GM12864 (cell line): ENCODE measurements around the gene FAM149B1.

Source experiments
- DNase-seq: peaks from one replicate; pipeline ENCODE4 v3.0.0-alpha.2; 2011; ENCODE audit warnings: low read depth
- H3K4me3 ChIP-seq: 2 replicates; pipeline ENCODE4 v1.5.1; 2011; ENCODE audit warnings: mild to moderate bottlenecking, low read depth, low read length, control low read depth
- TF ChIP-seq, protein P1 (sequence below): IDR thresholded peaks from 2 replicates; pipeline ENCODE4 v1.5.1; 2011; ENCODE audit warnings: low read depth, mild to moderate bottlenecking, moderate library complexity, low read length, control low read depth, inconsistent platforms; ENCODE audit errors: missing control alignments

The FAM149B1 gene

GRCh38 chr10:73167783-73168464 lies at the start of gene FAM149B1, which contains the start of gene ECD:
Gene FAM149B1, plus strand, starts transcription at chr10:73168119. Its CDS starts 221 bp downstream, at chr10:73168340.
Gene ECD, minus strand, starts transcription at chr10:73168008. Its CDS starts 4,071 bp downstream, at chr10:73163937.
- DNase-seq: peak; percentile 80
- H3K4me3 ChIP-seq: peak within 1 kb of the TSS; percentile 80
- TF ChIP-seq, protein P1, sequence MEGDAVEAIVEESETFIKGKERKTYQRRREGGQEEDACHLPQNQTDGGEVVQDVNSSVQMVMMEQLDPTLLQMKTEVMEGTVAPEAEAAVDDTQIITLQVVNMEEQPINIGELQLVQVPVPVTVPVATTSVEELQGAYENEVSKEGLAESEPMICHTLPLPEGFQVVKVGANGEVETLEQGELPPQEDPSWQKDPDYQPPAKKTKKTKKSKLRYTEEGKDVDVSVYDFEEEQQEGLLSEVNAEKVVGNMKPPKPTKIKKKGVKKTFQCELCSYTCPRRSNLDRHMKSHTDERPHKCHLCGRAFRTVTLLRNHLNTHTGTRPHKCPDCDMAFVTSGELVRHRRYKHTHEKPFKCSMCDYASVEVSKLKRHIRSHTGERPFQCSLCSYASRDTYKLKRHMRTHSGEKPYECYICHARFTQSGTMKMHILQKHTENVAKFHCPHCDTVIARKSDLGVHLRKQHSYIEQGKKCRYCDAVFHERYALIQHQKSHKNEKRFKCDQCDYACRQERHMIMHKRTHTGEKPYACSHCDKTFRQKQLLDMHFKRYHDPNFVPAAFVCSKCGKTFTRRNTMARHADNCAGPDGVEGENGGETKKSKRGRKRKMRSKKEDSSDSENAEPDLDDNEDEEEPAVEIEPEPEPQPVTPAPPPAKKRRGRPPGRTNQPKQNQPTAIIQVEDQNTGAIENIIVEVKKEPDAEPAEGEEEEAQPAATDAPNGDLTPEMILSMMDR: peak; percentile 20

- no peak overlapping the region for H3K4me3 ChIP-seq
- no peak for DNase-seq
- TF ChIP-seq, protein P1: no peak
Measured at GRCh38 chr10:73119457-73119856, 48.5 kb upstream of the FAM149B1 start.

GRCh38 chr10:73119952-73120351 lies 48.0 kb upstream of the FAM149B1 start:
- H3K4me3 ChIP-seq: no peak overlapping the region
- TF ChIP-seq, protein P1: no peak
- no peak for DNase-seq

DNA sequence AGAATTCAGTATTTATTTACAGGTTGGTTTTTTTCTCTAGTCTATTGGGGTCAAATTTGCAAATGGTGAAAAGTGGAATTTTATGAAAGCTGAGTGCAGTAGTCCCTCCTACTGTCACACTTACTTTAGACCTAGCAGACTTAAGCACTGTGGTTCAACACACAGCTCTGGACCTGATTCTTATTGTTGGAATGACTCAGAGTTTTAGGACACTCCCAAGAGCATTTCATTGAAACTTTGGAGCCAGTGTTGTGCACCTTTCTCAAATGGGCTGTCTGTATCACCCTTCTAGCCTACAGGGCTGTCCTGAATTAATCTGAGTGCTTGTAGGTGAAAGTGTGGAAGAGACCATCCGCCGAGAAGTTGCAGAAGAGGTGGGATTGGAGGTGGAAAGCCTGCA lies 41.6 kb upstream of the FAM149B1 start:
- TF ChIP-seq, protein P1: no peak
- no peak overlapping the region for H3K4me3 ChIP-seq
- no peak for DNase-seq

DNA sequence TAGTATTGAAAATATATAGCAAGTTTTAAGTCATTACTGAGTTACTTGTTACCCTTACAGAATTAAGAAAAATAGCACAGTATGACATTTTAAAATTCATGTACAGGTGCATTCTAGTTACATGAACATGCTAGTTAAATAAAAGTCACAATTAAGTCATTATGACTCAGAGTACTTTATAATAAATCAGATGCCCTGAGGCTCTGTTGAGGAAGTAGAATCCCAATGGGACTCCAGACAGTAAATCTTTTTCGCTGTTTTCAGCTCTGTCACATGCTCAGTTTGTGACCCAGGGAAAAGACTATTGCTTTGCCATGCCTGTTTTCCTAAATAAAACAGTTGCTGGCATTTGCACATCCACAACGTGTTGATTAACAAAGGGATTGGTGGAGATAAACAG lies 36.6 kb upstream of the FAM149B1 start:
- no peak overlapping the region for H3K4me3 ChIP-seq
- DNase-seq: no peak
- TF ChIP-seq, protein P1: no peak

- H3K4me3 ChIP-seq: no peak overlapping the region
- no peak for DNase-seq
- TF ChIP-seq, protein P1: no peak
Measured at GRCh38 chr10:73131913-73132686, 35.8 kb upstream of the FAM149B1 start.
